GM12892 (cell line): ENCODE results near the gene PLEKHA6.

ENCODE experiments used
- POLR2A ChIP-seq: IDR thresholded peaks from 2 replicates; pipeline ENCODE4 v1.6.1; 2011; ENCODE audit warnings: low read depth, low read length, control low read depth
- TAF1 ChIP-seq: IDR thresholded peaks from 2 replicates; pipeline ENCODE4 v1.6.1; 2011; ENCODE audit warnings: low read depth, mild to moderate bottlenecking, control low read depth, low read length, borderline replicate concordance

DNA sequence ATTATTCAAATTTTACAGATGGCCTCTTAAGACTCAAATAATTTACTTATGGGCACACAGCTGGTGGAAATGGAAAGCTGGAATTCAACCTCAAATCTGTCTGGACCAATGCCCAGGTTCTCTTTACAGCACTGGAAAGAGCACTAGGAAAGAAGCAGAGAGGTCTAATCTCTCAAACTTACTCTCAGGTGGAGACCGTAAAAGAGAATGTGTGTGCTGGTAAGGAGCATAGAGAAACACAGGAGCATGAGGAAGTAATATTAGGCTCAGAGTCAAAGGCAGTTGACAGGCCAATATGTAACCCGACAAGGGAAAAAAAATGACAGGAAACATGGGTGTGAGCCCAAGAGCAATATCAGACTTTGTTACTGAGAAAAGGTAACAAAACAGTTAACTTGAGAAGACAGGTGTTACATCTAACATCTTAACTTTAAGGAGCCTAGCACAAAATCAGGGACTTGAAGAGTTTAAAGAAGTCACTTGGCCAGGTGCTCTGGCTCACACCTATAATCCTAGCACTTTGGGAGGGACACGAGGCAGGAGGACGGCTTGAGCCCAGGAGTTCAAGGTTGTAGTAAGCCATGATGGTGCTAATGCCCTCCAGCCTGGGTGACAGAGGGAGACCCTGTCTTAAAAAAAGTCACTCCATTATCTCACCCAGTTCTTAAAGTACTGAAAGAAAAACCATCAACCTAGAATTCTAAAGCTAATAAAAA is 31.2 kb upstream of the PLEKHA6 start:
- TF ChIP-seq TAF1: no peak
- TF ChIP-seq POLR2A: no peak
